Astrocyte of the cerebellum (primary cell): ENCODE measurements around the gene ZNF256.

Source experiments
- DNase-seq: peaks from one replicate; pipeline ENCODE4 v3.0.0-alpha.2; 2011; ENCODE audit warnings: low read depth
- H3K4me3 ChIP-seq: 2 replicates; pipeline ENCODE4 v1.5.1; 2011; ENCODE audit warnings: mild to moderate bottlenecking, low read depth, low read length, moderate library complexity
- in situ Hi-C: cut with HindIII; loops from 2 replicates; pipeline ENCODE4 v1.10.0; 2017; ENCODE audit warnings: low sequenced_read_pairs
- TF ChIP-seq, protein P1 (sequence below): IDR thresholded peaks from 2 replicates; pipeline ENCODE4 v1.5.1; 2012; ENCODE audit warnings: low read length, low read depth, moderate library complexity, mild to moderate bottlenecking; ENCODE audit errors: missing control alignments

ZNF256 gene

DNA sequence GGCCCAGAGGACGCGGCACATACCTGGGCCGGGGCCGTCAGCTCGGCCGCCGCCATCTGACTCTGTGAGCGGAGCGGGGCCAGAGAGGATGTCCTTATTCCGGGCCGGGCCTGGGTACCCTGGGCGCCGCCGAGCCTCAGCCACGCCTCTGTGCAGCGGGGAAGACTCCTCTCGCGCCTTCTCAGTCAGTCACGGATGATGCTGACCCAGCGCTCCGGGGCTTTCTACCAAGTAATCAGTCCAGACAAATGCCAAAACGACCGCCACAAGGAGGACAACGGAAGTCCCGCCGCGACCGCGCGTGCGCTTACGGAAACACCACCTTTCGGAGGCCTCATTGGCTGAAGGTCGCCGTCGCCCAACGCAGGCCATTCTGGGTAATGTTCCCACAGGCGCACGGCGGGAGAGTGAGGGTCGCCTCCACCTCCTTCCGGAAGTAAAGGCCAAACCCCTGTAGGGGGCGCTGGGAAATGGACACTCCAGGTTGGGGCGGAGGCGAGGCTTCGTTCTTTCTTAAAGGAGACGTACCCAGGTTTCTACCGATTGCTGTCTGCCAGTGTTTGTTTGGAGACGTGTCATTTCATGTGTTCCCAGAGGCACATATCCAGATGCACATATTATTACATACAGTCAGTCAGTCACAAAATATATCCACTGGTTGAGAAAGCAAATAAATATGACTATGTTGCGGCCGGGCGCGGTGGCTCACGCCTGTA is at the start of gene ZNF256:
Gene ZNF256 (minus strand): TSS at position 288 of the 716 bp plus-strand sequence. CDS start 232 bp downstream, at position 56.
- peak within 1 kb of the TSS; percentile 93 for H3K4me3 ChIP-seq
- TF ChIP-seq, protein P1, sequence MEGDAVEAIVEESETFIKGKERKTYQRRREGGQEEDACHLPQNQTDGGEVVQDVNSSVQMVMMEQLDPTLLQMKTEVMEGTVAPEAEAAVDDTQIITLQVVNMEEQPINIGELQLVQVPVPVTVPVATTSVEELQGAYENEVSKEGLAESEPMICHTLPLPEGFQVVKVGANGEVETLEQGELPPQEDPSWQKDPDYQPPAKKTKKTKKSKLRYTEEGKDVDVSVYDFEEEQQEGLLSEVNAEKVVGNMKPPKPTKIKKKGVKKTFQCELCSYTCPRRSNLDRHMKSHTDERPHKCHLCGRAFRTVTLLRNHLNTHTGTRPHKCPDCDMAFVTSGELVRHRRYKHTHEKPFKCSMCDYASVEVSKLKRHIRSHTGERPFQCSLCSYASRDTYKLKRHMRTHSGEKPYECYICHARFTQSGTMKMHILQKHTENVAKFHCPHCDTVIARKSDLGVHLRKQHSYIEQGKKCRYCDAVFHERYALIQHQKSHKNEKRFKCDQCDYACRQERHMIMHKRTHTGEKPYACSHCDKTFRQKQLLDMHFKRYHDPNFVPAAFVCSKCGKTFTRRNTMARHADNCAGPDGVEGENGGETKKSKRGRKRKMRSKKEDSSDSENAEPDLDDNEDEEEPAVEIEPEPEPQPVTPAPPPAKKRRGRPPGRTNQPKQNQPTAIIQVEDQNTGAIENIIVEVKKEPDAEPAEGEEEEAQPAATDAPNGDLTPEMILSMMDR: peak; percentile 52
- DNase-seq: peak; percentile 86
- in situ Hi-C loops: no loop called here

DNA sequence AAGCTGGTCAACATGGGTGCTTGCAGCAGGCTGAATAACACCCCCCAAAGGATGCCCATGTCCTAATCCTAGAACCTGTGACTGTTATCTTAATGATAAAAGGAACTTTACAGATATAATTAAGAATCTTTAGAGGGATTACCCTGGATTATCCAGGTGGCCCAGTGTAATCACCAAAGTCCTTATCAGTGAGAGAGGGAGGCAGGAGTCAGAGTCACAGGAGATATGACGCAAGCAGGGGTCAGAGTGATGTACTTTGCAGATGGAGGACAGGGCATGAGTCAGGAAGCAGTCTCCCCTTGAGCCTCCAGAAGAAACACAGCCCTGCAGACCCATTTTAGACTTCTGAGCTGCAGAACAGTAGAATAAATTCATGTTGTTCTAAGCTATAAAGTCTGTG is 45.3 kb upstream of the ZNF256 start:
- TF ChIP-seq, protein P1: no peak
- in situ Hi-C loops: no loop called here
- no peak for DNase-seq
- H3K4me3 ChIP-seq: no peak overlapping the region

DNA sequence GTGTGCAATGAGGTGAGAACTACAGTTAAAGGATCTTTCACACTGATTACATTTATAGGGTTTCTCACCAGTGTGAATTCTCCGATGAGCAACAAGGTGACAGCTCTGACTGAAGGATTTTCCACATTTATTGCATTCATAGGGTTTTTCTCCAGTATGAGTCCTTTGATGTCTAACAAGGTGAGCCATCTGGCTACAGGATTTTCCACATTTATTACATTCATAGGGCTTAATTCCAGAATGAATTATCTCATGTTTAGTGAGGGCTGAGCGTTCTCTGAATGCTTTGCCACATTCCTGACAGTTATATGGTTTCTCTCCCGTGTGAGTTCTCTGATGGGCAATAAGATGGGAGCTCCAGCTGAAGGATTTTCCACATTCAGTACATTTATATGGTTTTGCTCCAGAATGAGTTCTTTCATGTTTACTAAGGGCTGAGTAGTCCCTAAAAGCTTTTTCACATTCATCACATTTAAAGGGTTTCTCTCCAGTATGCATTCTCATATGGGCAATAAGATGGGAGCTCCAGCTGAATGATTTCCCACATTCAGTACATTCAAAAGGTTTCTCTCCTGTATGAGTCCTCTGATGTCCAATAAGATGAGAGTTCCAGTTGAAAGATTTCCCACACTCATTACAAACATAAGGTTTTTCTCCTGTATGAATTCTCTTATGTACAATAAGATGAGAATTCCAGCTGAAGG is 31.2 kb upstream of the ZNF256 start:
- H3K4me3 ChIP-seq: no peak overlapping the region
- no peak for DNase-seq

DNA sequence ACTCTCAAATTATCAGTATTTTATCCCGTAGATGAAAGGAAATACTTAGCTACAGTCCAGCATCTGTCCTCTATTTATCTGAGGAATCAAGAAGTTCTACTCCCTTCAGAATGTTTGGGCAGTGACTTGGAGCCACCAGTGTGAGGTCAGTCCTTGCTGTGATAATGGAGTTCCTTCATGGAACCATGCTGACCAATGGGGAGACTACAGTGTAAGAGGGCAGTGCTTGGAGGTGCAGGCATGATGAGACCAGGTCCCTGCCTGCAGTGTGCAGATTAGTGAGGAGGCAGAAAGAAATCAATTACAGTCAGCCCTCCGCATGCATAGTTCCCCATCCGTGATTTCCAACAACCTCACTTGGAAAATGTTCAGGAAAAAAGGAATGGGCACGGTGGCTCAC is 26.9 kb upstream of the ZNF256 start, which contains the start of gene C19orf18:
Gene C19orf18 (minus strand): TSS at position 101 of the 400 bp plus-strand sequence. CDS start 102 bp downstream, outside the sequence.
- no peak within 1 kb of the TSS for H3K4me3 ChIP-seq
- TF ChIP-seq, protein P1: no peak
- no peak for DNase-seq
- in situ Hi-C loops: no loop called here

More for the DNA sequence above, 31.2 kb upstream of the ZNF256 start:
- in situ Hi-C loops: no loop called here
- TF ChIP-seq, protein P1: no peak

DNA sequence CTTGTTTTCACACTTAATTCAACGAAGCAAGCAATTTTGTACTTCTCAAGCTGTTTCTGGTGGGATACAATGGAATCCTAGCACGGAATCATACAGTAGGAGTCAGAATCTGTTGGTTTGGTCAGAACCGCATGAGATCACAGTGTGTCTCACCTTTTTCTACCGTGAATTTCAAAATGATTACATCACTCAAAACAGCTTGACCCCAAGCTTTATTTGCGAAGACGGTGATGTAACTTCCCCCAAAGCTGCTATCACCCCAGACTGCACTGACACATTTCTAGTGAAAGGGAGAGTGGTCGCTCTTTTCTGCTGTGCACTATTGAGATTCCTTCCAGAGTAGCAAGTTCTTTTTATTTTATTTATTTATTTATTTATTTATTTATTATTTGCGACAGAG is 17.3 kb upstream of the ZNF256 start:
- no peak overlapping the region for H3K4me3 ChIP-seq
- no peak for DNase-seq
- in situ Hi-C loops: no loop called here
- TF ChIP-seq, protein P1: no peak

DNA sequence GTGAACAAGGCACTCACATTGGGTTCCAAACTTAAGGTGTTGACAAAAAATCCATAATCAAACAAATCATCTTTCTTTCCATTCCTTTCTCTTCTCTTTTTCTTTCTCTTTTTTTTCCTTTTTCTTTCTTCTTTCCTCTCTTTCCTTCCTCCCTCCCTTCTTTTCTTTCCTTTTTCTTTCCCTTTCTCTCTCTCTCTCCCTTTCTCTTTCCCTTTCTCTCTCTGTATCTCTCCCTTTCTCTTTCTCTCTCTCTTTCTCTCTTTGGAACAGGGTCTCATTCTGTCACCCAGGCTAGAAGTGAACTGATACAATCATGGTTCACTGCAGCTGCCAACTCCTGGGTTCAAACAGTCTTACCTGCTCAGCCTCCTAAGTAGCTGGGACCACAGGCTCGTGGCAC is 14.3 kb upstream of the ZNF256 start:
- no peak overlapping the region for H3K4me3 ChIP-seq
- no peak for DNase-seq
- in situ Hi-C loops: no loop called here
- TF ChIP-seq, protein P1: no peak
